ENCODE data around the gene PAX7.
A peak's percentile ranks its signal among the peaks of the same experiment; 100 is the strongest.

- TF ChIP-seq CTCF (IDR thresholded peaks at IDR 0.05): peak; percentile 88 to 95 (median 90)
- no peak for TF ChIP-seq POLR2A (IDR thresholded peaks at IDR 0.05)
Measured at GRCh38 chr1:18597160-18598042, 33.2 kb upstream of the PAX7 start.

Measured in body of pancreas (tissue), 4 donors.